B cell (primary cell): ENCODE measurements around the gene OPHN1. TPM values are rescaled to one million over a fixed set of nuclear protein-coding genes. Genes with fewer than 3 reads are reported as not detected.

Experiments
- ATAC-seq: fragments of 200-7000 bp; cut with Tn5 transposase; one replicate; pipeline ENCODE4 v1.10.0; 2021; ENCODE audit warnings: low read depth, mild to moderate bottlenecking, moderate number of reproducible peaks, moderate library complexity
- CTCF ChIA-PET: fragments of 350-600 bp; sonication (Branson Sonifier 250); formaldehyde crosslinking; loops from one replicate; lab custom pipeline; 2021; ENCODE audit warnings: antibody characterized with exemption, inconsistent platforms; lab: Charles Lee
- POLR2A ChIA-PET: fragments of 350-600 bp; sonication (Branson Sonifier 250); formaldehyde crosslinking; loops from one replicate; lab custom pipeline; 2021; ENCODE audit warnings: antibody characterized with exemption; lab: Charles Lee
- DNase-seq: peaks from one replicate; pipeline ENCODE4 v3.0.0; 2013
- H2AFZ ChIP-seq: 2 replicates; pipeline ENCODE4 v1.6.1; 2012; ENCODE audit warnings: mild to moderate bottlenecking, low read depth, low read length; ENCODE audit not compliant: insufficient read depth, poor library complexity, severe bottlenecking
- H3K27ac ChIP-seq, 2 donors: 1 replicate in 1 of 2; 2 replicates in 1 of 2; pipeline ENCODE4 v1.5.1; 2012 to 2013; ENCODE audit warnings: low read length in 2 of 2, mild to moderate bottlenecking in 2 of 2, moderate library complexity in 1 of 2
- H3K27me3 ChIP-seq, 4 experiments: fragments of 200-600 bp in 1 of 4; sonication (generic) in 1 of 4; replicated peaks in 1 of 4; 1 replicate in 2 of 4; 2 replicates in 2 of 4; pipeline versions ENCODE4 v1.6.1 to v1.7.0; 2013 to 2016; ENCODE audit warnings: low read length in 3 of 4, mild to moderate bottlenecking in 2 of 4, mixed read lengths in 1 of 4, moderate library complexity in 1 of 4; ENCODE audit not compliant: insufficient read depth in 4 of 4, control insufficient read depth in 3 of 4; ENCODE audit errors: control extremely low read depth in 1 of 4
- H3K36me3 ChIP-seq, 2 experiments: replicated peaks in 1 of 2; 1 replicate in 1 of 2; 2 replicates in 1 of 2; pipeline versions ENCODE4 v1.6.1 to v1.7.1; 2013; ENCODE audit warnings: low read length in 1 of 2; ENCODE audit not compliant: insufficient read depth in 2 of 2, control insufficient read depth in 1 of 2; ENCODE audit errors: control extremely low read depth in 1 of 2, extremely low read depth in 1 of 2
- H3K4me1 ChIP-seq, 2 donors: fragments of 200-600 bp in 1 of 2; sonication (generic) in 1 of 2; 1 replicate in 1 of 2; 2 replicates in 1 of 2; pipeline versions ENCODE4 v1.5.1 to v1.6.1; 2013 to 2017; ENCODE audit warnings: low read length in 2 of 2; ENCODE audit not compliant: control insufficient read depth in 2 of 2, insufficient read depth in 2 of 2
- H3K4me2 ChIP-seq: replicated peaks from 2 replicates; pipeline ENCODE3; 2012; ENCODE audit warnings: mild to moderate bottlenecking, low read depth, low read length; ENCODE audit not compliant: poor library complexity, severe bottlenecking
- H3K4me3 ChIP-seq, 5 experiments: fragments of 200-600 bp in 1 of 5; sonication (generic) in 1 of 5; 1 replicate in 3 of 5; 2 replicates in 2 of 5; pipeline versions ENCODE4 v1.5.1 to v1.7.0; 2011 to 2016; ENCODE audit warnings: low read length in 4 of 5, mild to moderate bottlenecking in 4 of 5, low read depth in 2 of 5, control low read depth in 1 of 5, moderate library complexity in 1 of 5; ENCODE audit not compliant: insufficient read depth in 1 of 5; ENCODE audit errors: control extremely low read depth in 1 of 5, extremely low read depth in 1 of 5
- H3K79me2 ChIP-seq: fragments of 200-600 bp; sonication (generic); one replicate; pipeline ENCODE4 v1.6.0; 2016; ENCODE audit warnings: low read length; ENCODE audit not compliant: control insufficient read depth, insufficient read depth
- H3K9ac ChIP-seq: fragments of 200-600 bp; sonication (generic); 2 replicates; pipeline ENCODE4 v1.6.1; 2017; ENCODE audit warnings: mild to moderate bottlenecking, low read length, moderate library complexity
- H3K9me3 ChIP-seq, 3 donors: one replicate each; pipeline versions ENCODE4 v1.6.1 to v1.7.1; 2013; ENCODE audit warnings: low read length in 2 of 3; ENCODE audit not compliant: control insufficient read depth in 2 of 3, insufficient read depth in 1 of 3; ENCODE audit errors: control extremely low read depth in 1 of 3
- H4K20me1 ChIP-seq: 2 replicates; pipeline ENCODE4 v1.6.0; 2012; ENCODE audit warnings: mild to moderate bottlenecking, low read length; ENCODE audit not compliant: insufficient read depth, control insufficient read depth, poor library complexity, severe bottlenecking
- H3K27ac Mint-ChIP-seq: one replicate; pipeline ENCODE4 v1.8.0; 2021; ENCODE audit warnings: mixed read lengths
- H3K27me3 Mint-ChIP-seq: one replicate; pipeline ENCODE4 v1.8.0; 2021; ENCODE audit warnings: mixed read lengths
- H3K4me1 Mint-ChIP-seq: one replicate; pipeline ENCODE4 v1.8.0; 2021; ENCODE audit warnings: mixed read lengths
- H3K4me3 Mint-ChIP-seq: one replicate; pipeline ENCODE4 v1.8.0; 2021; ENCODE audit warnings: mixed read lengths
- H3K9me3 Mint-ChIP-seq: one replicate; pipeline ENCODE4 v1.8.0; 2022; ENCODE audit warnings: mixed read lengths; ENCODE audit not compliant: insufficient read depth
- EZH2 ChIP-seq: IDR thresholded peaks from 2 replicates; pipeline ENCODE4 v1.6.1; 2012; ENCODE audit warnings: borderline replicate concordance, low read depth, mild to moderate bottlenecking, moderate library complexity, low read length; ENCODE audit not compliant: insufficient read depth, poor library complexity, severe bottlenecking
- WGBS: methylation state at CpG from one replicate; pipeline ENCODE4 v1.1.5; 2013; ENCODE audit warnings: missing lambda C conversion rate; ENCODE audit not compliant: insufficient coverage; 5-methylcytosine and 5-hydroxymethylcytosine counted together
- intact Hi-C: fragments of 100-400 bp; cut with micrococcal nuclease; formaldehyde crosslinking; loops from one replicate; pipeline ENCODE4 v1.10.0; 2022
- polyA plus RNA-seq: library from polyadenylated mRNA; depleted of rRNA; stranded (reverse); fragments of >200 nt; gene quantifications from 2 replicates; pipeline ENCODE4 v1.2.3, GENCODE V29; 2012
- total RNA-seq, 2 donors: library from RNA; stranded (reverse); fragments of 120-200 nt in 1 of 2; gene quantifications; 1 replicate in 1 of 2; 2 replicates in 1 of 2; pipeline versions ENCODE4 v1.2.3 to v1.2.4, GENCODE V29; 2013 to 2022
- TF ChIP-seq, protein P1 (sequence below): fragments of 200-600 bp; IDR thresholded peaks from one replicate; pipeline ENCODE4 v1.8.0; 2022; ENCODE audit warnings: antibody characterized with exemption, mild to moderate bottlenecking

OPHN1 gene
- total and polyA plus RNA-seq, 2 donors (not counting 1 experiment from before 2014, with no cell fraction given) = 0.03 to 0.17 TPM

DNA sequence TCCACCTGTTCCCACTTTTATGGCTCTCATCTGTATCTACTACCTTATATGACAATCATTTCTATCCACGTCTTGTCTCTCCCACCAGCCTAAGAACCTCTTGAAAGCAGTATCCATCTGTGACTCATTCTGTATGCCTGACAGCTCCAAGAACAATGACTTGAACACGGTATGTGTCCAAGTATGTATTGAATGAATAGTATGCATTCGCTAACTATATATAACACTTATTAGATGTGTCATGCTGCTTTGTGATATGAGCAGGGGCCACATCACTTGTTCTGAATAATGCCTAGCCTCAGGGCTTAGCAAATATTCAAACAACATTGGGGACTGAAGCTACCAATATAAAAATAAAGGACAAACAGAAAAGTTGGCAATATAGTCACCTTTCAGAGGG is 4.9 kb downstream of the OPHN1 start:
- Mint-ChIP-seq H3K4me1 (peaks cover 8% of the 10 kb centered on the region), H3K9me3 (no peaks in the 10 kb centered on the region), H3K27ac (no peak overlapping the region), H3K27me3 (peaks cover 16% of the 10 kb centered on the region), H3K4me3 (no peak overlapping the region)
- ATAC-seq = no peak
- TF ChIP-seq, protein P1, sequence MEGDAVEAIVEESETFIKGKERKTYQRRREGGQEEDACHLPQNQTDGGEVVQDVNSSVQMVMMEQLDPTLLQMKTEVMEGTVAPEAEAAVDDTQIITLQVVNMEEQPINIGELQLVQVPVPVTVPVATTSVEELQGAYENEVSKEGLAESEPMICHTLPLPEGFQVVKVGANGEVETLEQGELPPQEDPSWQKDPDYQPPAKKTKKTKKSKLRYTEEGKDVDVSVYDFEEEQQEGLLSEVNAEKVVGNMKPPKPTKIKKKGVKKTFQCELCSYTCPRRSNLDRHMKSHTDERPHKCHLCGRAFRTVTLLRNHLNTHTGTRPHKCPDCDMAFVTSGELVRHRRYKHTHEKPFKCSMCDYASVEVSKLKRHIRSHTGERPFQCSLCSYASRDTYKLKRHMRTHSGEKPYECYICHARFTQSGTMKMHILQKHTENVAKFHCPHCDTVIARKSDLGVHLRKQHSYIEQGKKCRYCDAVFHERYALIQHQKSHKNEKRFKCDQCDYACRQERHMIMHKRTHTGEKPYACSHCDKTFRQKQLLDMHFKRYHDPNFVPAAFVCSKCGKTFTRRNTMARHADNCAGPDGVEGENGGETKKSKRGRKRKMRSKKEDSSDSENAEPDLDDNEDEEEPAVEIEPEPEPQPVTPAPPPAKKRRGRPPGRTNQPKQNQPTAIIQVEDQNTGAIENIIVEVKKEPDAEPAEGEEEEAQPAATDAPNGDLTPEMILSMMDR = no peak
- no peak for TF ChIP-seq EZH2
- POLR2A ChIA-PET = no interaction called here
- H3K4me2 ChIP-seq = no peak overlapping the region
- peaks cover 4 to 9% of the 10 kb centered on the region in 2 donors for H3K4me1 ChIP-seq
- CTCF ChIA-PET = no interaction called here
- intact Hi-C loops = no loop called here
- H3K27me3 ChIP-seq = peaks cover 0 to 15% (median 4%) of the 10 kb centered on the region in 4 experiments
- peaks cover 0 to 3% (median 0%) of the 10 kb centered on the region in 3 donors for H3K9me3 ChIP-seq
- no peaks in the 10 kb centered on the region for H4K20me1 ChIP-seq
- H3K79me2 ChIP-seq = no peaks in the 10 kb centered on the region
- no peak overlapping the region for H3K27ac ChIP-seq
- H3K36me3 ChIP-seq = no peaks in the 10 kb centered on the region
- H3K9ac ChIP-seq = no peak overlapping the region
- DNase-seq = no peak
- WGBS = no CpG with 5 or more reads among the region's 3 CpGs
- no peak overlapping the region for H3K4me3 ChIP-seq
- H2AFZ ChIP-seq = no peak overlapping the region

DNA sequence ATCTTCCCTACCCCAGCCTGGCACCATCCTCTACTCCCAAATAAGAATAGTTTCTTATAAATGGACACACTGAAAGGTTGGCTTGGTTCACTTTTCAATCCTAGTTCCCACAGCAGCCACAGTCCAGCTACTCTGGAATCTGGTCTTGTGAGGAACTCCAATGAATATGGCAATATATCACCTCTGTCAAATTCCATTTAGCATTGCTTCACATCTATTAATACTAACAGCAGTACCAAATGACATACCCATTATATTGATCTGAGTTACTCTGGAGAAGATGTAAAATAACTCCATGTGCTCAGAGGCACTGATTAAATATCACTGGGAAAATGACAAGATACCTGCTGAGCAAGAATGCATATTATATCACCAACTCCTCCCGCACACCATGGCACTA is 8.6 kb downstream of the OPHN1 start:
- Mint-ChIP-seq H3K27me3 (no peaks in the 10 kb centered on the region), H3K4me3 (no peak overlapping the region), H3K4me1 (no peaks in the 10 kb centered on the region), H3K9me3 (no peaks in the 10 kb centered on the region), H3K27ac (no peak overlapping the region)
- Histone ChIP-seq H3K27me3 (no peaks in the 10 kb centered on the region), H3K27ac (no peak overlapping the region), H3K4me3 (no peak overlapping the region), H3K4me2 (no peak overlapping the region), H3K4me1 (no peaks in the 10 kb centered on the region), H3K36me3 (no peaks in the 10 kb centered on the region), H4K20me1 (no peaks in the 10 kb centered on the region), H2AFZ (no peak overlapping the region), H3K79me2 (no peaks in the 10 kb centered on the region), H3K9me3 (no peaks in the 10 kb centered on the region), H3K9ac (no peak overlapping the region)
- ATAC-seq (no peak), DNase-seq (no peak)
- intact Hi-C loops = no loop called here
- WGBS = no CpG with 5 or more reads among the region's 1 CpG
- TF ChIP-seq, protein P1 = no peak
- no peak for TF ChIP-seq EZH2
- CTCF ChIA-PET = no interaction called here
- POLR2A ChIA-PET = no interaction called here
